HepG2 (cell line): ENCODE measurements around the gene CCNB2. TPM values are rescaled to one million over a fixed set of nuclear protein-coding genes. Genes with fewer than 3 reads are reported as not detected.

ENCODE experiments used
- ATAC-seq: fragments of 200-7000 bp; cut with Tn5 transposase; 3 replicates; pipeline ENCODE4 v1.9.1; 2020; ENCODE audit warnings: mild to moderate bottlenecking, moderate library complexity
- BruUV-seq: library from RNA; stranded (reverse); fragments of 400-500 nt; replicated peaks from 2 replicates; lab custom pipeline; 2021; lab: Mats Ljungman, UMichigan
- CTCF ChIA-PET: fragments of 300-600 bp; formaldehyde crosslinking; extraction: SDS; loops from one replicate; lab custom pipeline; 2021; ENCODE audit warnings: low total read pairs, inconsistent platforms, low intra/inter-chr PET ratio; lab: Yijun Ruan, JAX
- POLR2A ChIA-PET: fragments of 350-600 bp; sonication (Branson Sonifier 250); formaldehyde crosslinking; loops from one replicate; lab custom pipeline; 2020; ENCODE audit warnings: antibody characterized with exemption, inconsistent platforms; lab: Yijun Ruan, JAX
- DNase-seq: peaks from one replicate; pipeline ENCODE4 v3.0.0-alpha.2; 2015; ENCODE audit warnings: low spot score
- FAIRE-seq: peaks from 3 replicates; lab custom pipeline; 2011; peaks lifted over from hg19 to GRCh38; lab: Jason Lieb, UNC
- H2AFZ ChIP-seq: one replicate; pipeline ENCODE4 v1.6.1; 2011; ENCODE audit warnings: low read length, inconsistent platforms
- H3K27ac ChIP-seq: fragments of 300-600 bp; 3 replicates; pipeline ENCODE4 v1.8.0; 2011; ENCODE audit warnings: mixed run types, mild to moderate bottlenecking, mixed read lengths, low read length, inconsistent platforms; ENCODE audit not compliant: insufficient read depth; ENCODE audit errors: extremely low read length
- H3K27me3 ChIP-seq, 2 experiments: fragments of 200-600 bp in 1 of 2; 2 replicates in 1 of 2; 3 replicates in 1 of 2; pipeline versions ENCODE4 v1.6.0 to v1.8.0; 2011; ENCODE audit warnings: low read length in 2 of 2, mild to moderate bottlenecking in 2 of 2, moderate library complexity in 2 of 2, inconsistent platforms in 1 of 2; ENCODE audit not compliant: insufficient read depth in 2 of 2, control insufficient read depth in 1 of 2
- H3K36me3 ChIP-seq, 2 experiments: fragments of 200-600 bp in 1 of 2; replicated peaks in 1 of 2; 2 replicates in 1 of 2; 3 replicates in 1 of 2; pipeline versions ENCODE4 v1.5.1 to v1.8.0; 2011; ENCODE audit warnings: low read length in 2 of 2, inconsistent platforms in 1 of 2; ENCODE audit not compliant: insufficient read depth in 2 of 2, control insufficient read depth in 1 of 2
- H3K4me1 ChIP-seq: 2 replicates; pipeline ENCODE4 v1.5.1; 2012; ENCODE audit warnings: low read length, inconsistent platforms; ENCODE audit not compliant: insufficient read depth
- H3K4me2 ChIP-seq: 2 replicates; pipeline ENCODE4 v1.6.0; 2011; ENCODE audit warnings: low read depth, low read length, inconsistent platforms
- H3K4me3 ChIP-seq, 3 experiments: fragments of 200-600 bp in 1 of 3; sonication (generic), shearing (Covaris generic) in 1 of 3; replicated peaks in 1 of 3; 2 replicates each; pipeline ENCODE4 v1.5.1; 2011 to 2016; ENCODE audit warnings: low read length in 3 of 3, inconsistent platforms in 2 of 3, low read depth in 2 of 3, mild to moderate bottlenecking in 2 of 3, control low read depth in 1 of 3, mixed read lengths in 1 of 3; ENCODE audit not compliant: insufficient read depth in 1 of 3
- H3K79me2 ChIP-seq: one replicate; pipeline ENCODE4 v1.6.1; 2011; ENCODE audit warnings: low read length, inconsistent platforms; ENCODE audit not compliant: insufficient read depth
- H3K9ac ChIP-seq: 2 replicates; pipeline ENCODE4 v1.6.0; 2011; ENCODE audit warnings: mild to moderate bottlenecking, low read depth, low read length, inconsistent platforms; ENCODE audit not compliant: insufficient read depth
- H3K9me3 ChIP-seq: 2 replicates; pipeline ENCODE4 v1.5.1; 2012; ENCODE audit warnings: mild to moderate bottlenecking, low read length
- H4K20me1 ChIP-seq: 2 replicates; pipeline ENCODE4 v1.6.0; 2011; ENCODE audit warnings: inconsistent platforms, mild to moderate bottlenecking, low read length, moderate library complexity; ENCODE audit not compliant: insufficient read depth
- ASH2L ChIP-seq: fragments of 300-600, 200-600 bp; sonication (generic); IDR thresholded peaks from 2 replicates; pipeline ENCODE4 v1.7.0; 2017; ENCODE audit warnings: low read depth, mild to moderate bottlenecking, moderate library complexity, mixed read lengths, low read length; ENCODE audit not compliant: insufficient read length
- BRD4 ChIP-seq: sonication (generic); formaldehyde crosslinking; IDR thresholded peaks from 2 replicates; pipeline ENCODE4 v1.4.0; 2020; ENCODE audit warnings: missing genetic modification reagents
- HES4 ChIP-seq: sonication (generic); formaldehyde crosslinking; IDR thresholded peaks from 2 replicates; pipeline ENCODE4 v1.9.0; 2021; ENCODE audit warnings: mild to moderate bottlenecking, missing genetic modification reagents, borderline replicate concordance
- MTA3 ChIP-seq: sonication (generic); formaldehyde crosslinking; IDR thresholded peaks from 2 replicates; pipeline ENCODE4 v1.4.0; 2020; ENCODE audit warnings: missing genetic modification reagents
- NFATC3 ChIP-seq: sonication (generic); formaldehyde crosslinking; IDR thresholded peaks from 2 replicates; pipeline ENCODE4 v1.5.1; 2020; ENCODE audit warnings: mild to moderate bottlenecking, missing genetic modification reagents
- NFKBIZ ChIP-seq: IDR thresholded peaks from 2 replicates; pipeline ENCODE4 v1.6.1; 2018; ENCODE audit warnings: missing genetic modification reagents, missing compliant biosample characterization
- ZNF563 ChIP-seq: sonication (generic); formaldehyde crosslinking; IDR thresholded peaks from 2 replicates; pipeline ENCODE4 v1.8.0; 2022; ENCODE audit warnings: mild to moderate bottlenecking, moderate library complexity, missing genetic modification reagents
- ZNF775 ChIP-seq: sonication (generic); formaldehyde crosslinking; IDR thresholded peaks from 2 replicates; pipeline ENCODE4 v1.4.0; 2020; ENCODE audit warnings: missing genetic modification reagents, mild to moderate bottlenecking, moderate library complexity, borderline replicate concordance
- ZSCAN22 ChIP-seq: sonication (generic); formaldehyde crosslinking; IDR thresholded peaks from 2 replicates; pipeline ENCODE4 v1.4.0; 2020; ENCODE audit warnings: mild to moderate bottlenecking, missing genetic modification reagents
- WGBS: methylation state at CpG from one replicate; pipeline ENCODE4 v1.1.6; 2017; ENCODE audit warnings: low lambda C conversion rate; 5-methylcytosine and 5-hydroxymethylcytosine counted together
- in situ Hi-C: cut with HindIII; loops from 2 replicates; pipeline ENCODE4 v1.10.0; 2017; ENCODE audit warnings: low pct_unique_long_range_greater_than_20kb; ENCODE audit not compliant: extremely low pct_ligation_motif_present
- intact Hi-C: fragments of 100-400 bp; cut with micrococcal nuclease; formaldehyde crosslinking; loops from one replicate; pipeline ENCODE4 v1.10.0; 2022; ENCODE audit not compliant: unreplicated experiment
- polyA plus RNA-seq, 8 experiments: library from polyadenylated mRNA; depleted of rRNA in 3 of 8; stranded (reverse) in 7 of 8; unstranded in 1 of 8; fragments of >200 nt; fragmentation: Illumina TruSeq in 4 of 8; extraction: Trizol in 4 of 8; gene quantifications; 2 replicates each; pipeline versions ENCODE4 v1.2.1 to v1.2.3, GENCODE V29; 2011 to 2016; ENCODE audit warnings: low read depth in 4 of 8, missing spikeins in 1 of 8, mixed read lengths in 1 of 8; ENCODE audit not compliant: insufficient read depth in 1 of 8
- total RNA-seq, 5 experiments: library from RNA; depleted of rRNA; stranded (reverse); fragments of >200 nt; fragmentation: Illumina TruSeq; extraction: Trizol; gene quantifications; 2 replicates each; pipeline ENCODE4 v1.2.3, GENCODE V29; 2016; ENCODE audit warnings: low read depth in 1 of 5
- TF ChIP-seq, protein P1 (sequence below): sonication (generic); formaldehyde crosslinking; IDR thresholded peaks from 2 replicates; pipeline ENCODE4 v1.5.1; 2020; ENCODE audit warnings: missing genetic modification reagents, mild to moderate bottlenecking, borderline replicate concordance
- TF ChIP-seq, protein P2 (sequence below): sonication (generic); formaldehyde crosslinking; IDR thresholded peaks from 2 replicates; pipeline ENCODE4 v1.8.0; 2022; ENCODE audit warnings: low read depth, missing genetic modification reagents

CCNB2 gene
- total and polyA plus RNA-seq, 2 of the 13 experiments (the other 11 are each of a cell fraction or from before 2014, with no cell fraction given), result 43.5 to 80.9 TPM

GRCh38 chr15:59148153-59148833 lies 43.3 kb downstream of the CCNB2 start:
- FAIRE-seq (no peak), DNase-seq (no peak), ATAC-seq (no peak)
- Histone ChIP-seq H3K4me3 (no peak overlapping the region), H3K27ac (no peak overlapping the region), H3K9me3 (no peaks in the 10 kb centered on the region), H4K20me1 (no peaks in the 10 kb centered on the region), H3K4me2 (no peak overlapping the region), H2AFZ (no peak overlapping the region), H3K27me3 (no peaks in the 10 kb centered on the region), H3K79me2 (no peaks in the 10 kb centered on the region), H3K36me3 (peaks cover 15 to 26% of the 10 kb centered on the region in 2 experiments), H3K4me1 (no peaks in the 10 kb centered on the region), H3K9ac (no peak overlapping the region)
- intact Hi-C loops (no loop called here), in situ Hi-C loops (no loop called here)
- 100% methylated on average over 2 of the region's 2 CpGs for WGBS
- no TSS peak for BruUV-seq
- CTCF ChIA-PET, result no interaction called here
- POLR2A ChIA-PET, result no interaction called here
- TF ChIP-seq ASH2L (no peak), BRD4 (CRISPR knock-in tag) (no peak), ZNF775 (CRISPR knock-in tag) (no peak), NFATC3 (CRISPR knock-in tag) (no peak), NFKBIZ (CRISPR knock-in tag) (no peak), MTA3 (CRISPR knock-in tag) (no peak), HES4 (CRISPR knock-in tag) (no peak), ZNF563 (CRISPR knock-in tag) (no peak), ZSCAN22 (CRISPR knock-in tag) (no peak)
- TF ChIP-seq, protein P1, sequence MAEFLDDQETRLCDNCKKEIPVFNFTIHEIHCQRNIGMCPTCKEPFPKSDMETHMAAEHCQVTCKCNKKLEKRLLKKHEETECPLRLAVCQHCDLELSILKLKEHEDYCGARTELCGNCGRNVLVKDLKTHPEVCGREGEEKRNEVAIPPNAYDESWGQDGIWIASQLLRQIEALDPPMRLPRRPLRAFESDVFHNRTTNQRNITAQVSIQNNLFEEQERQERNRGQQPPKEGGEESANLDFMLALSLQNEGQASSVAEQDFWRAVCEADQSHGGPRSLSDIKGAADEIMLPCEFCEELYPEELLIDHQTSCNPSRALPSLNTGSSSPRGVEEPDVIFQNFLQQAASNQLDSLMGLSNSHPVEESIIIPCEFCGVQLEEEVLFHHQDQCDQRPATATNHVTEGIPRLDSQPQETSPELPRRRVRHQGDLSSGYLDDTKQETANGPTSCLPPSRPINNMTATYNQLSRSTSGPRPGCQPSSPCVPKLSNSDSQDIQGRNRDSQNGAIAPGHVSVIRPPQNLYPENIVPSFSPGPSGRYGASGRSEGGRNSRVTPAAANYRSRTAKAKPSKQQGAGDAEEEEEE, result no peak
- TF ChIP-seq, protein P2, sequence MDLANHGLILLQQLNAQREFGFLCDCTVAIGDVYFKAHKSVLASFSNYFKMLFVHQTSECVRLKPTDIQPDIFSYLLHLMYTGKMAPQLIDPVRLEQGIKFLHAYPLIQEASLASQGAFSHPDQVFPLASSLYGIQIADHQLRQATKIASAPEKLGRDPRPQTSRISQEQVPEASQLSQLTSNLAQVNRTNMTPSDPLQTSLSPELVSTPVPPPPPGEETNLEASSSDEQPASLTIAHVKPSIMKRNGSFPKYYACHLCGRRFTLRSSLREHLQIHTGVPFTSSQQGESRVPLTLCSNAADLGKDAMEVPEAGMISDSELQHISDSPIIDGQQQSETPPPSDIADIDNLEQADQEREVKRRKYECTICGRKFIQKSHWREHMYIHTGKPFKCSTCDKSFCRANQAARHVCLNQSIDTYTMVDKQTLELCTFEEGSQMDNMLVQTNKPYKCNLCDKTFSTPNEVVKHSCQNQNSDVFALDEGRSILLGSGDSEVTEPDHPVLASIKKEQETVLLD (CRISPR knock-in tag), result no peak
